ENCODE data around the gene SAE1. TPM values are rescaled to one million over a fixed set of nuclear protein-coding genes. Genes with fewer than 3 reads are reported as not detected.

Gene SAE1
- total and polyA plus RNA-seq, 10 of the 15 experiments (the other 5 are each of a cell fraction or from before 2014, with no cell fraction given), result 62.0 to 246 (median 148) TPM

- TF ChIP-seq, protein P1, sequence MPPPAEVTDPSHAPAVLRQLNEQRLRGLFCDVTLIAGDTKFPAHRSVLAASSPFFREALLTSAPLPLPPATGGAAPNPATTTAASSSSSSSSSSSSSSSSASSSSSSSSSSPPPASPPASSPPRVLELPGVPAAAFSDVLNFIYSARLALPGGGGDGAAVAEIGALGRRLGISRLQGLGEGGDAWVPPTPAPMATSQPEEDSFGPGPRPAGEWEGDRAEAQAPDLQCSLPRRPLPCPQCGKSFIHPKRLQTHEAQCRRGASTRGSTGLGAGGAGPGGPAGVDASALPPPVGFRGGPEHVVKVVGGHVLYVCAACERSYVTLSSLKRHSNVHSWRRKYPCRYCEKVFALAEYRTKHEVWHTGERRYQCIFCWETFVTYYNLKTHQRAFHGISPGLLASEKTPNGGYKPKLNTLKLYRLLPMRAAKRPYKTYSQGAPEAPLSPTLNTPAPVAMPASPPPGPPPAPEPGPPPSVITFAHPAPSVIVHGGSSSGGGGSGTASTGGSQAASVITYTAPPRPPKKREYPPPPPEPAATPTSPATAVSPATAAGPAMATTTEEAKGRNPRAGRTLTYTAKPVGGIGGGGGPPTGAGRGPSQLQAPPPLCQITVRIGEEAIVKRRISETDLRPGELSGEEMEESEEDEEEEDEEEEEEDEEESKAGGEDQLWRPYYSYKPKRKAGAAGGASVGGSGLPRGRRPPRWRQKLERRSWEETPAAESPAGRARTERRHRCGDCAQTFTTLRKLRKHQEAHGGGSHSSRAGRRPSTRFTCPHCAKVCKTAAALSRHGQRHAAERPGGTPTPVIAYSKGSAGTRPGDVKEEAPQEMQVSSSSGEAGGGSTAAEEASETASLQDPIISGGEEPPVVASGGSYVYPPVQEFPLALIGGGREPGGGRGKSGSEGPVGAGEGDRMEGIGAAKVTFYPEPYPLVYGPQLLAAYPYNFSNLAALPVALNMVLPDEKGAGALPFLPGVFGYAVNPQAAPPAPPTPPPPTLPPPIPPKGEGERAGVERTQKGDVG (CRISPR knock-in tag; IDR thresholded peaks at IDR 0.05), result no peak
- TF ChIP-seq LARP7 (IDR thresholded peaks at IDR 0.05) (no peak), KAT2A (conservative IDR thresholded peaks at IDR 0.05; ENCODE audit: control insufficient read depth, low read depth, low read length) (no peak), NR2C1 (IDR thresholded peaks at IDR 0.05) (no peak), ESRRA (IDR thresholded peaks at IDR 0.05; ENCODE audit: low read length) (no peak), ZBTB11 (CRISPR knock-in tag; IDR thresholded peaks at IDR 0.05) (no peak), BACH1 (IDR thresholded peaks at IDR 0.05; ENCODE audit: borderline replicate concordance) (no peak), EED (IDR thresholded peaks at IDR 0.05; ENCODE audit: low read depth) (no peak), ZNF274 (IDR thresholded peaks at IDR 0.05; ENCODE audit: insufficient read depth, insufficient read length) (no peak)
- TF ChIP-seq, protein P2, sequence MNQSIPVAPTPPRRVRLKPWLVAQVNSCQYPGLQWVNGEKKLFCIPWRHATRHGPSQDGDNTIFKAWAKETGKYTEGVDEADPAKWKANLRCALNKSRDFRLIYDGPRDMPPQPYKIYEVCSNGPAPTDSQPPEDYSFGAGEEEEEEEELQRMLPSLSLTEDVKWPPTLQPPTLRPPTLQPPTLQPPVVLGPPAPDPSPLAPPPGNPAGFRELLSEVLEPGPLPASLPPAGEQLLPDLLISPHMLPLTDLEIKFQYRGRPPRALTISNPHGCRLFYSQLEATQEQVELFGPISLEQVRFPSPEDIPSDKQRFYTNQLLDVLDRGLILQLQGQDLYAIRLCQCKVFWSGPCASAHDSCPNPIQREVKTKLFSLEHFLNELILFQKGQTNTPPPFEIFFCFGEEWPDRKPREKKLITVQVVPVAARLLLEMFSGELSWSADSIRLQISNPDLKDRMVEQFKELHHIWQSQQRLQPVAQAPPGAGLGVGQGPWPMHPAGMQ (IDR thresholded peaks at IDR 0.05; ENCODE audit: borderline replicate concordance), result no peak
Measured at GRCh38 chr19:47098608-47099007, 32.0 kb upstream of the SAE1 start (continued).

Data from GM12878 (cell line).